Ectodermal cell (in vitro differentiated cells): ENCODE measurements around the gene ACSF2.

Source experiments
- H3K27ac ChIP-seq: 2 replicates; pipeline ENCODE4 v1.7.0; 2013; ENCODE audit warnings: mild to moderate bottlenecking, low read depth, low read length; ENCODE audit not compliant: insufficient read depth, poor library complexity, severe bottlenecking
- H3K27me3 ChIP-seq: 2 replicates; pipeline ENCODE4 v1.7.0; 2013; ENCODE audit warnings: mild to moderate bottlenecking, low read length; ENCODE audit not compliant: insufficient read depth, control insufficient read depth, poor library complexity, severe bottlenecking
- H3K36me3 ChIP-seq: one replicate; pipeline ENCODE4 v1.7.0; 2013; ENCODE audit warnings: low read length; ENCODE audit not compliant: control insufficient read depth, insufficient read depth
- H3K4me1 ChIP-seq: one replicate; pipeline ENCODE4 v1.7.0; 2013; ENCODE audit warnings: low read length; ENCODE audit not compliant: control insufficient read depth, insufficient read depth
- H3K4me3 ChIP-seq: 2 replicates; pipeline ENCODE4 v1.7.0; 2013; ENCODE audit warnings: low read depth, low read length, control low read depth; ENCODE audit not compliant: insufficient read depth
- H3K9me3 ChIP-seq: 2 replicates; pipeline ENCODE4 v1.7.0; 2013; ENCODE audit warnings: mild to moderate bottlenecking, low read length, moderate library complexity; ENCODE audit not compliant: control insufficient read depth
- WGBS, 2 experiments: methylation state at CpG; one replicate each; pipeline ENCODE4 v1.1.7; 2013; ENCODE audit warnings: missing lambda C conversion rate in 2 of 2; 5-methylcytosine and 5-hydroxymethylcytosine counted together

Gene ACSF2

DNA sequence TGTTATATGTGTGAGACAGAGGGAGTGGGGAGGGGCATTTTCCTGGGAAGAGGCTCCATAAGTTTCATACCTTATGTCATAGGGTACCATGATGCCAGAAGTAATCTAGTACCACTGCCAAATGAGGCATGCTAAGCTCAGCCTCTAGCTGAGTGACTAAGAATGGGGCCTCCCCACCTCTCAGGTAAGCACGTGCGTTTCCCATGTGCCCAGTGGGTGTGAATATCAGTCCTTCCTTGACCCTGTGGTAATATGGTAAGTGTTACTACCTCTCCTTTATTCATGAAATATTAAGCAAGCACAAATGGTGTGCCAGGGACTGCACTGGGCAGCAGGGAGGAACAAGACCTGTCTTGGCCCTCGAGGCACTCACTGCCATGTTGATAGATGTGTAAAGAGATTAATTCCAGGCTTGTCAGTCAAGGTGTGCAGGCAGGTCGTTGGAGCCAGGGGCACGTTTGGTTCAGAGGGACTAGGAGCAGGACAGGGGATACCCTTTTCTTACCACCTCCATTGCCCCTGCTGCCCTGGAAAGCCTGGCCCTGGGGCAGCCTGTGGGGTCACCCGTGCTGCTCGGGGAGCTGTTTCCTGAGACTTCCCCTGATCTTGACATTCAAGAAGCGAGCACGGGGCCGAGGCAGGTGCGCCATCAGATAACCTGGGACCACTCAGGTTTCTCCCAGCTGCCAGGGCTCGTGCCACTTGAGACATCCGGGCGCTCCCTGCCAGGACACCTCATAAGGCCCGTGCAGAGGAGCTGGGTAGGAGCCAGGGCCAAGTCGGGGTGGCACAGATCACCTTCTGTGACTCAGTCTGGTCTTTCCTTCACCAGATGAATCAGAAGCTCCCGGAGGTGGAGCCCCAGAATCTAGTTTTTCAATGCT is 61.4 kb downstream of the ACSF2 start:
- H3K36me3 ChIP-seq: no peaks in the 10 kb centered on the region
- H3K4me1 ChIP-seq: peaks cover 4% of the 10 kb centered on the region
- H3K9me3 ChIP-seq: no peaks in the 10 kb centered on the region
- no peak overlapping the region for H3K27ac ChIP-seq
- no peaks in the 10 kb centered on the region for H3K27me3 ChIP-seq
- WGBS, 2 experiments: 93 to 95% methylated on average over 17 of the region's 17 CpGs
- H3K4me3 ChIP-seq: no peak overlapping the region

DNA sequence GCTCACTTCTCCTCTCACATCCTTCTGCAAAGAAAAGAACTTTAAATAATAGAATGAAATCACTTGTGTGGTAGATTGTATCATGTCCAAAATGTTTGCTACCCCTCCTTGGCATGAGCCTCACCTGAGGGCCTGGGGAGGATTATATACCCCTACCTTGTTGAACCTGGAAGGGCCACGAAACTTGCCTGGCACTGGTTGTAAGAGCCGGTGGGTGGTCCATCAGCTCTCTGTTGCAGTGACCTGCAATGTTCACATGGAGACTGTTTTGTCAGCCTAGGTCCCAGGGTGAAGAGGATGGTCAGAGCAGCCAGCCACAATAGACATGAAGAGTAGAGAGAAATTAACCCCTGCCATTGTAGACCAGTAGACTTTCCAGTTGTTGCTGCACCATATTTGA is 62.9 kb downstream of the ACSF2 start:
- Histone ChIP-seq H3K27ac (no peak overlapping the region), H3K9me3 (no peaks in the 10 kb centered on the region), H3K4me3 (no peak overlapping the region), H3K36me3 (no peaks in the 10 kb centered on the region), H3K4me1 (peaks cover 4% of the 10 kb centered on the region), H3K27me3 (no peaks in the 10 kb centered on the region)
- WGBS, 2 experiments: 90 to 93% methylated on average over 2 of the region's 2 CpGs

DNA sequence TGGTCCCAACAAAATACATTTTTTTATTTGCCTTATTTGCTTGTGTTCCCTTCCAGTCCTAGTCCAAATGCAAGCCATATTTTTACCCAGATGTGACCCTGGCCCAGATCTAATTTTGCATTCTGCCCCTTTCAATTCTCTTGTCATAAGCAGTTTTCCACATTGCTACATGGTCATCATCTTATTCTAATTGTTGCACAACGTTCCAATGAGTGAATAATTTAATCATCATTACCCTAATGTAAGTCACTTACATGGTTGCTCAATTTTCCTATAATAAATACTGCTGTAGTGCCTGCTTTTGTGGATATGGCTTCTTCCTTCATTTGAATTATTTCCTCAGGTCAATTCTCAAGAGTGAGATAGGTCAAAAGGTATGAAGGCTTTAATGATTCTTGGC is 65.5 kb downstream of the ACSF2 start:
- Histone ChIP-seq H3K36me3 (no peaks in the 10 kb centered on the region), H3K27me3 (no peaks in the 10 kb centered on the region), H3K9me3 (no peaks in the 10 kb centered on the region), H3K4me1 (peaks cover 4% of the 10 kb centered on the region), H3K4me3 (no peak overlapping the region), H3K27ac (no peak overlapping the region)
- WGBS, 2 experiments: 86 to 100% methylated on average over 1 of the region's 1 CpG

DNA sequence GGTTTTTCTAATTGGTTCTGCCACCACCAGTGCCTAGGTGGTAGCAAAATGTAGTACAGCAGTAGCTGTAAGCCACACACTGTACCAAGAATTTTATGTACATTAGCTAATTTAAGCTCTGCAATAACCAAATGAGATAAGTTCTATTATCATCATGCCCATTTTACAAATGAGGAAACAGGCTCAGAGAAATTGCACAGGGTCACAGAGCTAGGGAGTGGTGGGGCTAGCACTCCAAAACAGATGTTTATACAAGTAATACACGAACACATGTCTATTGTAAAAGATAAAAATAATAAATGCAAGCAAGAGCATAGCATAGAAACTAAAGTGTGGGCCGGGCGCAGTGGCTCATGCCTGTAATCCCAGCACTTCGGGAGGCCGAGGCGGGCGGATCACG is 66.2 kb downstream of the ACSF2 start:
- H3K9me3 ChIP-seq: no peaks in the 10 kb centered on the region
- no peak overlapping the region for H3K27ac ChIP-seq
- peaks cover 4% of the 10 kb centered on the region for H3K4me1 ChIP-seq
- no peak overlapping the region for H3K4me3 ChIP-seq
- H3K27me3 ChIP-seq: no peaks in the 10 kb centered on the region
- H3K36me3 ChIP-seq: no peaks in the 10 kb centered on the region
- 96% methylated on average over 4 to 6 of the region's 8 CpGs for WGBS, 2 experiments

DNA sequence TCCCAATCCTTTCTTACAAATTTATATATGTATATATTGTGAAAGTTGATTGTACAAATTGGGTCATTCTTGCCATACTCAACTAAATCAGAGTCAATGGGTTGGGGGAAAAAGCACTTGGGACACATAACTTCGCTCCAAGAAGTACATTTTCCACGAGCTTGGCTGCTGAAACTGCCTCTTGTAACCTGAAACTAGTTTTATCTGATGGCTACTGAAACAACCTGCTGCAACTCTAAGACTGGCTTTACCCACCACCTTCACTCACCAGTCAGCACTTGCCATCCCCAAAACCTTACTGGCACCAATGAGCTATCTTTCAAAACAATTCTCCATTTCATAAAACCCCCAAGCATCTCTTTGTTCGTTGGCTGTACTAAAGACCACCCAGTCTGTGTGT is 67.7 kb downstream of the ACSF2 start:
- no peaks in the 10 kb centered on the region for H3K36me3 ChIP-seq
- no peaks in the 10 kb centered on the region for H3K27me3 ChIP-seq
- no peak overlapping the region for H3K4me3 ChIP-seq
- H3K9me3 ChIP-seq: no peaks in the 10 kb centered on the region
- no peaks in the 10 kb centered on the region for H3K4me1 ChIP-seq
- H3K27ac ChIP-seq: no peak overlapping the region
- 75% methylated on average over 3 of the region's 3 CpGs for WGBS, 2 experiments

DNA sequence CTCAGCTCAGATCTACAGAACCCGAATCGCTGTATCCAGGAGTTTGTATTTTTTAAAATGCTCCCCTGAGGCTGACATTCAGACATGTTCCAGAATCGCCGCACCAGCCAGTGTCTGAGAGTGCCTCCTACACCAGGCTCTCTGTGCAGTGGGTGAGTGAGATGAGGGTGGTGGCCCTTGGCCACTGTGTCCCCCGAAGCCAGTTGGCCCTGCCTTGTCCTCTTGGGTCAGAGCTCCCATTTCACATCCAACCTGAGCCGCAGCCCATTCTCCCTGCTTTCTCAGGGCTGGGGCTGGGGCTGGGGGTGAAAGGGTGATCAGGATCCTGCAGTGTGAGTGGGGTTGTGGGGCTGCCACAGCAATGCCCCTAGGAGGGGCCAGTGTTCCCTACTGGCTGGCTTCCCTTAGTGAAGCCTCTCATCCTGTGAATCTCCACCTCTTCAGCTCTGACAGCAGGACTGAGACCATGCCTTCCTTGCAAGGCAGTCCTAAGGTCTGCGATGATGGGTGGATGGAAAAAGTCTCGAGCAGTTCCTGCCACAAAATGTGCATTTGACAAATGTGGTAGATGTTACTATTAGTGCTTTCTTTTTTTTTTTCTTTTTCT is 69.3 kb downstream of the ACSF2 start:
- Histone ChIP-seq H3K4me3 (no peak overlapping the region), H3K27me3 (no peaks in the 10 kb centered on the region), H3K36me3 (no peaks in the 10 kb centered on the region), H3K9me3 (no peaks in the 10 kb centered on the region), H3K27ac (no peak overlapping the region), H3K4me1 (no peaks in the 10 kb centered on the region)
- 84 to 85% methylated on average over 8 of the region's 8 CpGs for WGBS, 2 experiments

DNA sequence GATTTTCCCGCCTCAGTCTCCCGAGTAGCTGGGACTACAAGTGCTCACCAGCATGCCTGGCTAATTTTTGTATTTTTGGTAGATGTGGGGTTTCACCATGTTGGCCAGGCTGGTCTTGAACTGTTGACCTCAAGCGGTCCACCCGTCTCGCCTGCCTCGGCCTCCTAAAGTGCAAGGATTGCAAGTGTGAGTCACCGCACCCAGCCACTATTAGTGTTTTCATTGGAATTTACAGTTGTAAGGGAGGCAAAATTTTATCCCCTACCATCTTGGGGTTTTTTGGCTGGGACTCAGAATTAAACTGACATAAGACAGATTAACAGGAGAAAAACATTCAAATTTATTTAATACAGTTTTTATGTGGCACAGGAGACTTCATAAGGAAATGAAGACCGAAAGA is 69.9 kb downstream of the ACSF2 start:
- 90 to 96% methylated on average over 8 of the region's 8 CpGs for WGBS, 2 experiments
- Histone ChIP-seq H3K9me3 (no peaks in the 10 kb centered on the region), H3K4me1 (no peaks in the 10 kb centered on the region), H3K36me3 (no peaks in the 10 kb centered on the region), H3K27ac (no peak overlapping the region), H3K4me3 (no peak overlapping the region), H3K27me3 (no peaks in the 10 kb centered on the region)

DNA sequence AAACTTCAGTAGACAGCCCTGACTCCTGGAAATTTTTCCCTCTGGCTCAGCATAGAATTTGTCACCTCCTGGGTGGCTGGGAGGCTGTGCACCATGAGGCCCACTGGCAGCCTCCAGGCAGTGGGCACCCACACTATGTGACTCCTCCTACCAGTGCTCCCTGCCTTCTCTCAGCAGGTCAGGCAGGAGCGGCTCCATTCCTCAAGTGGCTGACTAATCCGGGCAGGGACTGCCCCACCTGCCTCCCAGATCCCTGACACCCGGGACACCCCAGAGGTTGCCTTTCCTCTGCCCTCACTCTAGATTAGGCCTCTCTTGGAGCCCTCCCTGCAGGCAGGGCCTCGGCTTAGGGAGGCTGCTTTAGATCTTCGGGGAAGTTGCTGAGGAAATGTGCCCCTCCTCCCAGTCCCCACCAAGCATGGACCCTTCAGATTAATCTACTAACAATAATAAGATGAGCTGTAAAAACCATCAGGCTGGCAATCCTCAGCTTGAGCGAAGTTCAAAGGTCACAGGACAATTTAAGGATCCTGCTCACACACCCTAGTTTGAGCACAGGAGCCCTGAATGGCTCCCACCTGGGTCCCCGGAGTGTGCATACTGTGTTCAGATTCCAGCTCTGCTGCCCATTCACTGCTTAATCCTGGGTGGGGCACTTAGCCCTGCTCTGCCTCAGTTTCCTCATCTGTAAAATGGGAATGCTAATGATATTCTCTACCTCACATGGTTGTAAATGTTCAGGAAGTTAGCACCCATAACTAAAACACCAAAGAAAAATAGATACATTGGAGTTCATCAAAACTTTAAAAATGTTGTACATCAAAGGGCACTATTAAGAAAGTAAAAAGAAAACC is 72.2 kb downstream of the ACSF2 start:
- no peak overlapping the region for H3K4me3 ChIP-seq
- H3K4me1 ChIP-seq: no peaks in the 10 kb centered on the region
- no peak overlapping the region for H3K27ac ChIP-seq
- no peaks in the 10 kb centered on the region for H3K36me3 ChIP-seq
- H3K9me3 ChIP-seq: no peaks in the 10 kb centered on the region
- WGBS, 2 experiments: 74 to 79% methylated on average over 7 of the region's 7 CpGs
- H3K27me3 ChIP-seq: no peaks in the 10 kb centered on the region

DNA sequence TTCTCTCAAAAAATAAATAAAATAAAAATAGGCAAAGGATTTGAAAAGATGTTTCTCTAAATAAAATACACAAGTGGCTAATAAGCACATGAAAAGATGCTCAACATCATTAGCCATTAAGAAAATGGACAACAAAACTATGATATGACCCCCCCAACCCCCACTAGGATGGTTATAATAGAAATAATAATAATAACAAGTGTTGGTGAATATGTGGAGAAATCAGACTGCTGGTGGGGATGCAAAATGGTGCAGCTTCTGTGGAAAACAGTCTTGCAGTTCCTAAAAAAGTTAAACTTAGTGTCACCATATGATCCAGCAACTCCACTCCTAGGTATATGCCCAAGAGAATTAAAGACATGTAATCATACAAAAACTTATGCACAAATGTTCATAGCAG is 73.3 kb downstream of the ACSF2 start:
- peaks cover 8% of the 10 kb centered on the region for H3K4me1 ChIP-seq
- no peaks in the 10 kb centered on the region for H3K36me3 ChIP-seq

DNA sequence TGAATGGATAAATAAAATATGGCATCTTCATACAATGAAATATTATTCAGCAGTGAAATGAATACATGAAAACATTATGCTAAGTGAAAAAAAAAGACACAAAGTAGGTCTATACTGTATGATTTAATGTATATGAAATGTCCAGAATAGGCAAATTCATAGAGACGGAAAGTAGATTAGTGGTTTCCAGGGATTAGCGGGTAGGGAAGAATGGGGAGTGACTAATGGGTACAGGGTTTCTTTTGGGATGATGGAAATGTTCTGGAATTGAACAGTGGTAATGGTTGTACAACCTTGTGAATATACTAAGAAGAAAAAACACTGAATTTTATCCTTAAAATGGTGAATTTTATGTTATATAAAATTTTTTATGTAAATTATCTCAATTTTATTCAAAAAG is 73.7 kb downstream of the ACSF2 start:
- no peak overlapping the region for H3K4me3 ChIP-seq
- no peaks in the 10 kb centered on the region for H3K27me3 ChIP-seq
- no peaks in the 10 kb centered on the region for H3K36me3 ChIP-seq
- H3K9me3 ChIP-seq: no peaks in the 10 kb centered on the region
- no peak overlapping the region for H3K27ac ChIP-seq
- 93 to 96% methylated on average over 2 of the region's 2 CpGs for WGBS, 2 experiments
- peaks cover 8% of the 10 kb centered on the region for H3K4me1 ChIP-seq

More for the DNA sequence above, 73.3 kb downstream of the ACSF2 start:
- Histone ChIP-seq H3K4me3 (no peak overlapping the region), H3K27me3 (no peaks in the 10 kb centered on the region), H3K9me3 (no peaks in the 10 kb centered on the region), H3K27ac (no peak overlapping the region)
